Esophagus squamous epithelium (tissue), 4 donors: Measurements from ENCODE around the gene NHSL1.

Source experiments
- CTCF ChIP-seq, 6 experiments: fragments of 450-650 bp in 4 of 6; fragments of 200-600 bp in 2 of 6; sonication (generic) in 2 of 6; IDR thresholded peaks; one replicate each; pipeline ENCODE4 v1.5.1; 2016 to 2019; ENCODE audit warnings: antibody characterized with exemption in 6 of 6, mild to moderate bottlenecking in 4 of 6, moderate library complexity in 4 of 6
- POLR2A ChIP-seq, 4 donors: fragments of 450-650 bp; IDR thresholded peaks; one replicate each; pipeline ENCODE4 v1.6.1; 2017; ENCODE audit warnings: antibody characterized with exemption in 4 of 4, mild to moderate bottlenecking in 4 of 4, moderate library complexity in 3 of 4

- TF ChIP-seq POLR2A (IDR thresholded peaks at IDR 0.05) = no peak
- TF ChIP-seq CTCF (IDR thresholded peaks at IDR 0.05) = no peak
Measured at GRCh38 chr6:138427701-138428100, 71.6 kb downstream of the NHSL1 start.
